Psoas muscle (tissue), 8 donors: ENCODE data around the gene C2CD2. TPM values are rescaled to one million over a fixed set of nuclear protein-coding genes. Genes with fewer than 3 reads are reported as not detected.

ENCODE experiments used
- ATAC-seq, 4 donors: fragments of 200-7000 bp; cut with Tn5 transposase; one replicate each; pipeline ENCODE4 v1.9.1; 2020; ENCODE audit warnings: moderate library complexity in 3 of 4, mild to moderate bottlenecking in 2 of 4
- DNase-seq, 2 donors: peaks; one replicate each; pipeline ENCODE4 v3.0.0-alpha.2; 2020
- H3K27ac ChIP-seq: fragments of 200-600 bp; one replicate; pipeline ENCODE4 v1.8.0; 2022
- H3K27me3 ChIP-seq, 3 donors: fragments of 200-600 bp in 1 of 3; one replicate each; pipeline versions ENCODE4 v1.6.1 to v1.8.0; 2013 to 2022; ENCODE audit warnings: low read length in 2 of 3, mild to moderate bottlenecking in 2 of 3, moderate library complexity in 1 of 3; ENCODE audit not compliant: insufficient read depth in 3 of 3
- H3K36me3 ChIP-seq, 2 donors: fragments of 200-600 bp in 1 of 2; one replicate each; pipeline versions ENCODE4 v1.6.1 to v1.8.0; 2013 to 2022; ENCODE audit warnings: low read depth in 1 of 2, mild to moderate bottlenecking in 1 of 2, moderate library complexity in 1 of 2; ENCODE audit not compliant: insufficient read depth in 1 of 2
- H3K4me1 ChIP-seq: fragments of 200-600 bp; one replicate; pipeline ENCODE4 v1.8.0; 2022
- H3K4me3 ChIP-seq: fragments of 200-600 bp; one replicate; pipeline ENCODE4 v1.8.0; 2022; ENCODE audit warnings: mild to moderate bottlenecking
- H3K9me3 ChIP-seq: fragments of 200-600 bp; one replicate; pipeline ENCODE4 v1.8.0; 2022
- CTCF ChIP-seq: fragments of 200-600 bp; IDR thresholded peaks from one replicate; pipeline ENCODE4 v1.8.0; 2022; ENCODE audit warnings: antibody characterized with exemption
- WGBS, 3 donors: extraction: QIAGEN DNeasy Blood & Tissue Kit; methylation state at CpG; one replicate each; pipeline versions ENCODE4 v1.1.6 to v1.1.7; 2013; 5-methylcytosine and 5-hydroxymethylcytosine counted together
- intact Hi-C, 2 donors: fragments of 100-400 bp; cut with DNase I; formaldehyde crosslinking; loops; one replicate each; pipeline versions ENCODE4 v1.11.0 to v1.14.2; 2022
- polyA plus RNA-seq, 3 donors: library from polyadenylated mRNA; stranded (reverse); fragments of 200-250 nt; gene quantifications; one replicate each; pipeline ENCODE4 v1.2.3, GENCODE V29; 2013
- total RNA-seq, 4 donors: library from RNA; stranded (reverse); fragmentation: NEBNext Ultra II Directional in 2 of 4; extraction: Animal tissue kit (Norgen Biotek cat#: 25700) in 2 of 4; gene quantifications; one replicate each; pipeline versions ENCODE4 v1.2.1 to v1.2.4, GENCODE V29; 2021 to 2023
- donor health status: healthy with polysubstance abuse.
- donor health status: DM: no; HTN: no; CAD: no; lungs with moderate emphysema.
- donor health status: Bipolar disorder and iron deficiency.
- donor health status: healthy.
- donor health status: DM: yes; HTN: yes; CAD: no.
- donor health status: DM: no; HTN: no; CAD: no.
- donor health status: DM: no; HTN: no; CAD: no.
- donor health status: DM: yes; HTN: yes; CAD: no.

Gene C2CD2
- total and polyA plus RNA-seq, 7 donors, result 1.6 to 6.6 (median 3.2) TPM

GRCh38 chr21:41894511-41894910 lies 59.3 kb downstream of the C2CD2 start:
- DNase-seq, result no peak
- no peaks in the 10 kb centered on the region for H3K27me3 ChIP-seq
- no peaks in the 10 kb centered on the region for H3K9me3 ChIP-seq
- TF ChIP-seq CTCF, result no peak
- no peak overlapping the region for H3K27ac ChIP-seq
- 87 to 95% (median 92%) methylated on average over 9 of the region's 9 CpGs for WGBS, 3 donors
- H3K4me1 ChIP-seq, result no peaks in the 10 kb centered on the region
- ATAC-seq, result no peak
- H3K4me3 ChIP-seq, result no peak overlapping the region
- H3K36me3 ChIP-seq, result peaks cover 0 to 7% of the 10 kb centered on the region in 2 donors
- intact Hi-C loops, result no loop called here

- intact Hi-C loops, result no loop called here
Observed at GRCh38 chr21:41892726-41893125, 61.1 kb downstream of the C2CD2 start.

GRCh38 chr21:41891132-41891531 lies 62.7 kb downstream of the C2CD2 start:
- WGBS, 3 donors, result 80 to 85% (median 82%) methylated on average over 5 of the region's 5 CpGs

More at GRCh38 chr21:41892726-41893125, 61.1 kb downstream of the C2CD2 start:
- Histone ChIP-seq H3K4me3 (no peak overlapping the region), H3K27me3 (no peaks in the 10 kb centered on the region), H3K9me3 (no peaks in the 10 kb centered on the region), H3K4me1 (no peaks in the 10 kb centered on the region), H3K27ac (no peak overlapping the region), H3K36me3 (no peaks in the 10 kb centered on the region)
- 88 to 93% (median 92%) methylated on average over 16 of the region's 16 CpGs for WGBS, 3 donors
- no peak for DNase-seq
- TF ChIP-seq CTCF, result no peak
- ATAC-seq, result no peak

GRCh38 chr21:41890355-41890754 lies 63.5 kb downstream of the C2CD2 start:
- Histone ChIP-seq H3K36me3 (no peaks in the 10 kb centered on the region), H3K27me3 (no peaks in the 10 kb centered on the region), H3K4me3 (no peak overlapping the region), H3K9me3 (no peaks in the 10 kb centered on the region), H3K4me1 (no peaks in the 10 kb centered on the region), H3K27ac (no peak overlapping the region)
- ATAC-seq (no peak), DNase-seq (no peak)
- intact Hi-C loops, result no loop called here
- no peak for TF ChIP-seq CTCF
- WGBS, 3 donors, result 62 to 87% (median 71%) methylated on average over 6 of the region's 6 CpGs

More at GRCh38 chr21:41891132-41891531, 62.7 kb downstream of the C2CD2 start:
- Histone ChIP-seq H3K27ac (no peak overlapping the region), H3K36me3 (no peaks in the 10 kb centered on the region), H3K27me3 (no peaks in the 10 kb centered on the region), H3K4me3 (no peak overlapping the region), H3K9me3 (no peaks in the 10 kb centered on the region), H3K4me1 (no peaks in the 10 kb centered on the region)
- no peak for TF ChIP-seq CTCF
- DNase-seq, result no peak
- no peak for ATAC-seq
- intact Hi-C loops, result no loop called here

GRCh38 chr21:41888749-41889376 lies 65.0 kb downstream of the C2CD2 start:
- H3K36me3 ChIP-seq, result no peaks in the 10 kb centered on the region
- intact Hi-C loops, result loop anchor here in 1 of 2 donors (5.0 kb wide), 1 partner anchor 123 kb away; the partner anchor contains the start of gene ZBTB21
- H3K9me3 ChIP-seq, result no peaks in the 10 kb centered on the region
- no peak overlapping the region for H3K27ac ChIP-seq
- DNase-seq (no peak), ATAC-seq (peak in 1 of 4 donors; percentile 10)
- no peaks in the 10 kb centered on the region for H3K27me3 ChIP-seq
- WGBS, 3 donors, result 48 to 71% (median 49%) methylated on average over 13 of the region's 13 CpGs
- no peak for TF ChIP-seq CTCF
- no peak overlapping the region for H3K4me3 ChIP-seq
- no peaks in the 10 kb centered on the region for H3K4me1 ChIP-seq
